Measurements from ENCODE around the gene TADA2A.

Gene TADA2A

DNA sequence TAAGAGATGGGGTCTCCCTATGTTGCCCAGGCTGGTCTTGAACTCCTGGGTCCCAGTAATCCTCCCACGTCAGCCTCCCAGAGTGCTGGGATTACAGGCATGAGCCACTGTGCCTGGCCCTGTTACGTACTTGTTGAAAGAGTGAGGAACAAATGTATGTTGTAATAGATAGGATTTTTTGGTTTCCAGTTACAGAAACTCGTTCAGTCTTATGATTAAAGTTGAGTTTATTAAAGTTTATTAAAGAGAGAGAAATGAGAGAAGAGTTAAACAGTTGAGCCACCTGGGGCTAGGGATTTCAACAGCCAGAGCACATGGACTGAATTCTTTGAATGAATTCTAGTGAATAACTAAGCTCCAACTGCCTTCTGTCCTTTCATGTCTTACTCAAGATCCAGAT lies 3.7 kb downstream of the TADA2A start:
- Histone ChIP-seq H3K4me1 (ENCODE audit: low read length) (peaks cover 16% of the 10 kb centered on the region), H3K9me3 (ENCODE audit: insufficient read depth, low read length) (no peaks in the 10 kb centered on the region), H2AFZ (ENCODE audit: low read depth, low read length) (no peak overlapping the region), H3K27ac (ENCODE audit: low read length) (no peak overlapping the region), H3K4me3 (ENCODE audit: low read length) (no peak overlapping the region), H3K27me3 (ENCODE audit: low read depth, low read length) (no peaks in the 10 kb centered on the region), H4K20me1 (ENCODE audit: insufficient read depth, low read length) (no peaks in the 10 kb centered on the region), H3K36me3 (replicated peaks; ENCODE audit: low read depth, low read length) (peaks cover 21% of the 10 kb centered on the region), H3K79me2 (ENCODE audit: low read length) (peaks cover 47% of the 10 kb centered on the region), H3K9ac (ENCODE audit: low read length) (no peak overlapping the region), H3K4me2 (ENCODE audit: low read length) (no peak overlapping the region)
- no peak for TF ChIP-seq EZH2phosphoT487 (IDR thresholded peaks at IDR 0.05; ENCODE audit: low read depth)
- TF ChIP-seq, protein P1, sequence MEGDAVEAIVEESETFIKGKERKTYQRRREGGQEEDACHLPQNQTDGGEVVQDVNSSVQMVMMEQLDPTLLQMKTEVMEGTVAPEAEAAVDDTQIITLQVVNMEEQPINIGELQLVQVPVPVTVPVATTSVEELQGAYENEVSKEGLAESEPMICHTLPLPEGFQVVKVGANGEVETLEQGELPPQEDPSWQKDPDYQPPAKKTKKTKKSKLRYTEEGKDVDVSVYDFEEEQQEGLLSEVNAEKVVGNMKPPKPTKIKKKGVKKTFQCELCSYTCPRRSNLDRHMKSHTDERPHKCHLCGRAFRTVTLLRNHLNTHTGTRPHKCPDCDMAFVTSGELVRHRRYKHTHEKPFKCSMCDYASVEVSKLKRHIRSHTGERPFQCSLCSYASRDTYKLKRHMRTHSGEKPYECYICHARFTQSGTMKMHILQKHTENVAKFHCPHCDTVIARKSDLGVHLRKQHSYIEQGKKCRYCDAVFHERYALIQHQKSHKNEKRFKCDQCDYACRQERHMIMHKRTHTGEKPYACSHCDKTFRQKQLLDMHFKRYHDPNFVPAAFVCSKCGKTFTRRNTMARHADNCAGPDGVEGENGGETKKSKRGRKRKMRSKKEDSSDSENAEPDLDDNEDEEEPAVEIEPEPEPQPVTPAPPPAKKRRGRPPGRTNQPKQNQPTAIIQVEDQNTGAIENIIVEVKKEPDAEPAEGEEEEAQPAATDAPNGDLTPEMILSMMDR (IDR thresholded peaks at IDR 0.05; ENCODE audit: low read depth, low read length) = no peak

DNA sequence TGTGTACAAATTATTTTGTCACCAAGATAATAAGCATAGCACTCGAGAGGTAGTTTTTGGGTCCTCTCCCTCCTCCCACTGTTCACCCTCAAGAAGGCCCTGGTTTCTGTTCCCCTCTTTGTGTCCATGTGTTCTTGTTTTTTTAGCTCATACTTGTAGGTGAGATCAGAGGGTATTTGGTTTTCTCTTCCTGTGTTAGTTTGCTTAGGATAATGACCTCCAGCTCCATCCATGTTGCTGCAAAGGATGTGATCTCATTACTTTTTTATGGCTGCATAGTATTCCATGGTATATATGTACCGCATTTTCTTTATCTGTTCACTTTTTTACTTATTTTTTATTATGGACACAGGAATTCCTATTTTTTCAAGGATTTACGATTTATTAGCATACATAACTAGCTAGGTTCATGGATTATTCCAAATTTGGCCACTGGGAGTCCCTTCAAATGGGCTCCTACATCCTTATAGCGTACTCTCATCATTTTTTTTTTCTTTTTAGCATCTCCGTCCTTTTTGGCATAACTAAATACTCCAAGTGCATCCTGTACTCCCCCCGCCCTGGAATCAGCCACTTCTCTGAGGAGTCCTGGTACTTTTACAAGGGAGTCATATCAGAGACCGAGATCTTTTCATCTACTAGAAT lies 7.3 kb downstream of the TADA2A start:
- H3K27me3 ChIP-seq (ENCODE audit: low read depth, low read length) = no peaks in the 10 kb centered on the region
- no peaks in the 10 kb centered on the region for H3K9me3 ChIP-seq (ENCODE audit: insufficient read depth, low read length)
- no peaks in the 10 kb centered on the region for H4K20me1 ChIP-seq (ENCODE audit: insufficient read depth, low read length)
- H3K79me2 ChIP-seq (ENCODE audit: low read length) = peaks cover 17% of the 10 kb centered on the region
- H3K9ac ChIP-seq (ENCODE audit: low read length) = no peak overlapping the region
- peaks cover 25% of the 10 kb centered on the region for H3K36me3 ChIP-seq (replicated peaks; ENCODE audit: low read depth, low read length)
- H3K4me1 ChIP-seq (ENCODE audit: low read length) = peaks cover 5% of the 10 kb centered on the region; the same call in 1 of the 2 replicates
- H2AFZ ChIP-seq (ENCODE audit: low read depth, low read length) = no peak overlapping the region
- H3K4me3 ChIP-seq (ENCODE audit: low read length) = no peak overlapping the region
- no peak for TF ChIP-seq EZH2phosphoT487 (IDR thresholded peaks at IDR 0.05; ENCODE audit: low read depth)
- TF ChIP-seq, protein P1 (IDR thresholded peaks at IDR 0.05; ENCODE audit: low read depth, low read length) = 0 out of 2 replicates have a peak, but pooled peaks have one; percentile 7
- H3K4me2 ChIP-seq (ENCODE audit: low read length) = no peak overlapping the region
- H3K27ac ChIP-seq (ENCODE audit: low read length) = no peak overlapping the region

DNA sequence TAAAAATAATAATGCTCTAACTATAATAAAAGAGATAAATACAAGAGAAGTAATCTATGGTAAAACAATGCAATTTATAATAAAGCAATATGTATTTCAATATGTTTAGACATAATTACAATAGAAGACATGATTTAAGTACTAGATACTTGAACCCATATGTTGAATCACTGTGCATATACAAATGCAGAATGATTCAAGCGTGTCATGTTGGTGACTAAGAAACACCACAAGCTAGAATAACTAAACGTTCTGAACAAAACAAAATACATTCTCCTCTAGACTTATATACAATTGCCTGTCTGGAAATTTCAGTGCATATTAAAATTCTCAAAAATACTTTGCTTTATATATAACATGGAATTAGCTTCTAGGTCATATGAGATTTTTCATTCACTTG lies 11.2 kb downstream of the TADA2A start:
- no peak overlapping the region for H3K4me3 ChIP-seq (ENCODE audit: low read length)
- TF ChIP-seq EZH2phosphoT487 (IDR thresholded peaks at IDR 0.05; ENCODE audit: low read depth) = no peak
- TF ChIP-seq, protein P1 (IDR thresholded peaks at IDR 0.05; ENCODE audit: low read depth, low read length) = no peak
- peaks cover 7% of the 10 kb centered on the region; the same call in 1 of the 2 replicates for H3K79me2 ChIP-seq (ENCODE audit: low read length)
- H3K36me3 ChIP-seq (replicated peaks; ENCODE audit: low read depth, low read length) = peaks cover 23% of the 10 kb centered on the region
- H3K9me3 ChIP-seq (ENCODE audit: insufficient read depth, low read length) = no peaks in the 10 kb centered on the region
- H3K9ac ChIP-seq (ENCODE audit: low read length) = no peak overlapping the region
- no peak overlapping the region for H3K4me2 ChIP-seq (ENCODE audit: low read length)
- no peaks in the 10 kb centered on the region for H4K20me1 ChIP-seq (ENCODE audit: insufficient read depth, low read length)
- H3K4me1 ChIP-seq (ENCODE audit: low read length) = peaks cover 5% of the 10 kb centered on the region; the same call in 1 of the 2 replicates
- no peak overlapping the region for H2AFZ ChIP-seq (ENCODE audit: low read depth, low read length)
- H3K27ac ChIP-seq (ENCODE audit: low read length) = no peak overlapping the region
- no peaks in the 10 kb centered on the region for H3K27me3 ChIP-seq (ENCODE audit: low read depth, low read length)

DNA sequence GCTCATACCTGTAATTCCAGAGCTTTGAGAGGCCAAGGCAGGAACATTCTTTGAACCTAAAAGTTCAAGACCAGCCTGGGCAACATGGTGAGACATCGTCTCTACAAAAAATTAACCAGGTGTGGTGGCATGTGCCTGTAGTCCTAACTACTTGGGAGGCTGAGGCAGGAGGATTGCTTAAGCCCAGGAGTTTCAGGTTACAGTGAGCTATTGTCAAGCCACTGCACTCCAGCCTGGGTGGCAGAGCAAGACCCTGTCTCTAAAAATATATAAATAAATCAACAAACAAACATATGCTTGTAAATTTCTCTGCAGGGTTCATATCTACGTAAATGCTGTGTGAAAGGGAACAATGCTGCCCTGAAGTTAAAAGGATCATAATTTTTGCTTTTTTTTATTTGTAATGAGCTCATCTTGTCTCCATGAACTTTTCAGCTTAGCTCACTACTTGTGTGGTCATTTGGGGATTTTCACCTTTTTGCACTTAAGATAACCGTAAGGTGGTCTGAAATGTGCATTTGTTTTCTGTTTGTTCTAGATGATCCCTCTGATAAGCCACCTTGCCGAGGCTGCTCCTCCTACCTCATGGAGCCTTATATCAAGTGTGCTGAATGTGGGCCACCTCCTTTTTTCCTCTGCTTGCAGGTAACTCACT lies 16.4 kb downstream of the TADA2A start:
- H3K27ac ChIP-seq (ENCODE audit: low read length) = no peak overlapping the region
- no peak overlapping the region for H2AFZ ChIP-seq (ENCODE audit: low read depth, low read length)
- no peaks in the 10 kb centered on the region for H3K9me3 ChIP-seq (ENCODE audit: insufficient read depth, low read length)
- no peak overlapping the region for H3K9ac ChIP-seq (ENCODE audit: low read length)
- H3K27me3 ChIP-seq (ENCODE audit: low read depth, low read length) = no peaks in the 10 kb centered on the region
- peaks cover 28% of the 10 kb centered on the region for H3K36me3 ChIP-seq (replicated peaks; ENCODE audit: low read depth, low read length)
- no peaks in the 10 kb centered on the region for H4K20me1 ChIP-seq (ENCODE audit: insufficient read depth, low read length)
- H3K4me2 ChIP-seq (ENCODE audit: low read length) = no peak overlapping the region
- no peak overlapping the region for H3K4me3 ChIP-seq (ENCODE audit: low read length)
- TF ChIP-seq EZH2phosphoT487 (IDR thresholded peaks at IDR 0.05; ENCODE audit: low read depth) = no peak
- TF ChIP-seq, protein P1 (IDR thresholded peaks at IDR 0.05; ENCODE audit: low read depth, low read length) = no peak
- no peaks in the 10 kb centered on the region for H3K4me1 ChIP-seq (ENCODE audit: low read length)
- no peaks in the 10 kb centered on the region for H3K79me2 ChIP-seq (ENCODE audit: low read length)
